CD4-positive, alpha-beta T cell (primary cell): ENCODE data around the gene RNPEPL1. TPM values are rescaled to one million over a fixed set of nuclear protein-coding genes. Genes with fewer than 3 reads are reported as not detected.

Experiments
- ATAC-seq: fragments of 200-7000 bp; cut with Tn5 transposase; one replicate; pipeline ENCODE4 v1.10.0; 2022; ENCODE audit warnings: mild to moderate bottlenecking; ENCODE audit not compliant: poor library complexity
- CTCF ChIA-PET: fragments of 350-600 bp; sonication (Branson Sonifier 250); formaldehyde crosslinking; loops from one replicate; lab custom pipeline; 2021; ENCODE audit warnings: antibody characterized with exemption, inconsistent platforms; lab: Charles Lee
- POLR2A ChIA-PET: fragments of 350-600 bp; sonication (Branson Sonifier 250); formaldehyde crosslinking; loops from one replicate; lab custom pipeline; 2021; ENCODE audit warnings: antibody characterized with exemption, inconsistent platforms; lab: Charles Lee
- DNase-seq, 14 experiments: peaks; one replicate each; pipeline ENCODE4 v3.0.0-alpha.2; 2013 to 2020; ENCODE audit warnings: mixed read lengths in 2 of 14
- H3K27ac ChIP-seq, 2 donors: one replicate each; pipeline versions ENCODE4 v1.5.1 to v1.7.0; 2013; ENCODE audit warnings: low read length in 2 of 2, low read depth in 1 of 2, mild to moderate bottlenecking in 1 of 2
- H3K27me3 ChIP-seq, 2 experiments: 1 replicate in 1 of 2; 2 replicates in 1 of 2; pipeline versions ENCODE4 v1.6.1 to v1.7.0; 2013; ENCODE audit warnings: low read length in 2 of 2, control low read depth in 1 of 2, mild to moderate bottlenecking in 1 of 2, moderate library complexity in 1 of 2; ENCODE audit not compliant: insufficient read depth in 2 of 2, control insufficient read depth in 1 of 2
- H3K36me3 ChIP-seq: one replicate; pipeline ENCODE4 v1.6.1; 2013; ENCODE audit warnings: low read length, control low read depth; ENCODE audit not compliant: insufficient read depth
- H3K4me1 ChIP-seq: one replicate; pipeline ENCODE4 v1.6.1; 2013; ENCODE audit warnings: low read length, control low read depth; ENCODE audit not compliant: insufficient read depth
- H3K4me3 ChIP-seq: one replicate; pipeline ENCODE4 v1.5.1; 2013; ENCODE audit warnings: mild to moderate bottlenecking, low read length, moderate library complexity
- H3K9me3 ChIP-seq, 2 experiments: 1 replicate in 1 of 2; 2 replicates in 1 of 2; pipeline versions ENCODE4 v1.6.1 to v1.7.0; 2013; ENCODE audit warnings: low read length in 2 of 2, mild to moderate bottlenecking in 2 of 2, control low read depth in 1 of 2, moderate library complexity in 1 of 2; ENCODE audit not compliant: control insufficient read depth in 1 of 2, insufficient read depth in 1 of 2
- H3K27ac Mint-ChIP-seq: one replicate; pipeline ENCODE4 v1.8.0; 2020; ENCODE audit warnings: mixed read lengths
- H3K27me3 Mint-ChIP-seq: one replicate; pipeline ENCODE4 v1.8.0; 2021; ENCODE audit warnings: mixed read lengths
- H3K36me3 Mint-ChIP-seq: one replicate; pipeline ENCODE4 v1.8.0; 2021; ENCODE audit warnings: low read depth, mixed read lengths
- H3K4me1 Mint-ChIP-seq: one replicate; pipeline ENCODE4 v1.8.0; 2021; ENCODE audit warnings: low read depth, mixed read lengths
- H3K4me3 Mint-ChIP-seq: one replicate; pipeline ENCODE4 v1.8.0; 2020; ENCODE audit warnings: mild to moderate bottlenecking, mixed read lengths
- H3K9me3 Mint-ChIP-seq: one replicate; pipeline ENCODE4 v1.8.0; 2020; ENCODE audit warnings: mixed read lengths
- intact Hi-C, 2 experiments: fragments of 100-400 bp; cut with DNase I in 1 of 2; cut with micrococcal nuclease in 1 of 2; formaldehyde crosslinking; loops; one replicate each; pipeline versions ENCODE4 v1.15.1 to v1.9.0; 2023 to 2025; cut with DNase I, micrococcal nuclease
- total RNA-seq, 174 experiments: library from RNA in 2 of 174; stranded (reverse) in 2 of 174; gene quantifications; one replicate each; pipeline ENCODE4 v1.2.3 and lab custom pipeline; 2021 to 2026
- TF ChIP-seq, protein P1 (sequence below): fragments of 200-600 bp; IDR thresholded peaks from one replicate; pipeline ENCODE4 v1.8.0; 2022; ENCODE audit warnings: antibody characterized with exemption, mild to moderate bottlenecking

RNPEPL1 gene
- total RNA-seq, 2 experiments from 2014 or later: 73.0 to 78.8 TPM

- H3K4me3 ChIP-seq: no peak overlapping the region
- H3K27me3 ChIP-seq: no peaks in the 10 kb centered on the region
- DNase-seq (no peak), ATAC-seq (no peak)
- H3K9me3 ChIP-seq: peaks cover 9 to 36% of the 10 kb centered on the region in 2 experiments
- Mint-ChIP-seq H3K27me3 (no peaks in the 10 kb centered on the region), H3K4me3 (no peak overlapping the region), H3K36me3 (peaks cover 75% of the 10 kb centered on the region), H3K9me3 (peaks cover 7% of the 10 kb centered on the region), H3K4me1 (no peaks in the 10 kb centered on the region), H3K27ac (no peak overlapping the region)
- ChIA-PET CTCF (no interaction called here), POLR2A (no interaction called here)
- H3K27ac ChIP-seq: no peak overlapping the region
- no peaks in the 10 kb centered on the region for H3K4me1 ChIP-seq
- intact Hi-C loops: no loop called here
- TF ChIP-seq, protein P1, sequence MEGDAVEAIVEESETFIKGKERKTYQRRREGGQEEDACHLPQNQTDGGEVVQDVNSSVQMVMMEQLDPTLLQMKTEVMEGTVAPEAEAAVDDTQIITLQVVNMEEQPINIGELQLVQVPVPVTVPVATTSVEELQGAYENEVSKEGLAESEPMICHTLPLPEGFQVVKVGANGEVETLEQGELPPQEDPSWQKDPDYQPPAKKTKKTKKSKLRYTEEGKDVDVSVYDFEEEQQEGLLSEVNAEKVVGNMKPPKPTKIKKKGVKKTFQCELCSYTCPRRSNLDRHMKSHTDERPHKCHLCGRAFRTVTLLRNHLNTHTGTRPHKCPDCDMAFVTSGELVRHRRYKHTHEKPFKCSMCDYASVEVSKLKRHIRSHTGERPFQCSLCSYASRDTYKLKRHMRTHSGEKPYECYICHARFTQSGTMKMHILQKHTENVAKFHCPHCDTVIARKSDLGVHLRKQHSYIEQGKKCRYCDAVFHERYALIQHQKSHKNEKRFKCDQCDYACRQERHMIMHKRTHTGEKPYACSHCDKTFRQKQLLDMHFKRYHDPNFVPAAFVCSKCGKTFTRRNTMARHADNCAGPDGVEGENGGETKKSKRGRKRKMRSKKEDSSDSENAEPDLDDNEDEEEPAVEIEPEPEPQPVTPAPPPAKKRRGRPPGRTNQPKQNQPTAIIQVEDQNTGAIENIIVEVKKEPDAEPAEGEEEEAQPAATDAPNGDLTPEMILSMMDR: no peak
- H3K36me3 ChIP-seq: peaks cover 54% of the 10 kb centered on the region
Observed at GRCh38 chr2:240525802-240526201, 42.5 kb upstream of the RNPEPL1 start.

- no peaks in the 10 kb centered on the region for H3K27me3 ChIP-seq
- H3K4me3 ChIP-seq: no peak overlapping the region
- intact Hi-C loops: no loop called here
- DNase-seq: no peak
- Mint-ChIP-seq H3K9me3 (peaks cover 11% of the 10 kb centered on the region), H3K36me3 (peaks cover 82% of the 10 kb centered on the region), H3K27me3 (no peaks in the 10 kb centered on the region), H3K4me1 (no peaks in the 10 kb centered on the region), H3K4me3 (no peak overlapping the region), H3K27ac (no peak overlapping the region)
- POLR2A ChIA-PET: no interaction called here
- H3K9me3 ChIP-seq: peaks cover 13 to 36% of the 10 kb centered on the region in 2 experiments
- no peak for ATAC-seq
- no peaks in the 10 kb centered on the region for H3K4me1 ChIP-seq
- TF ChIP-seq, protein P1: no peak
- CTCF ChIA-PET: no interaction called here
- H3K27ac ChIP-seq: no peak overlapping the region
- H3K36me3 ChIP-seq: peaks cover 57% of the 10 kb centered on the region
Observed at GRCh38 chr2:240526521-240526920, 41.8 kb upstream of the RNPEPL1 start.

GRCh38 chr2:240527153-240527750 lies 41.0 kb upstream of the RNPEPL1 start:
- no peak overlapping the region for H3K4me3 Mint-ChIP-seq
- H3K27ac Mint-ChIP-seq: no peak overlapping the region
- ATAC-seq (no peak), DNase-seq (no peak)
- H3K9me3 Mint-ChIP-seq: peaks cover 18% of the 10 kb centered on the region
- H3K36me3 ChIP-seq: peaks cover 53% of the 10 kb centered on the region
- H3K9me3 ChIP-seq: peaks cover 17 to 32% of the 10 kb centered on the region in 2 experiments
- H3K4me1 ChIP-seq: no peaks in the 10 kb centered on the region
- no peaks in the 10 kb centered on the region for H3K27me3 Mint-ChIP-seq
- TF ChIP-seq, protein P1: no peak
- no peaks in the 10 kb centered on the region for H3K27me3 ChIP-seq
- H3K4me1 Mint-ChIP-seq: no peaks in the 10 kb centered on the region
- CTCF ChIA-PET: no interaction called here
- POLR2A ChIA-PET: no interaction called here
- no peak overlapping the region for H3K27ac ChIP-seq
- no peak overlapping the region for H3K4me3 ChIP-seq
- peaks cover 86% of the 10 kb centered on the region for H3K36me3 Mint-ChIP-seq
- intact Hi-C loops: no loop called here
